ENCODE results near the gene STOX2.

- no peak for TF ChIP-seq CTCF (IDR thresholded peaks at IDR 0.05; ENCODE audit: insufficient read depth, low read length, poor library complexity, severe bottlenecking)
- TF ChIP-seq EZH2phosphoT487 (conservative IDR thresholded peaks at IDR 0.05; ENCODE audit: low read length) = no peak
Observed at GRCh38 chr4:183986291-183986970, 81.3 kb downstream of the STOX2 start.
